ENCODE results near the gene GIPR. TPM values are rescaled to one million over a fixed set of nuclear protein-coding genes. Genes with fewer than 3 reads are reported as not detected.

GIPR gene
- polyA plus RNA-seq, 1 donor from 2014 or later, result 6.4 TPM

- Histone ChIP-seq H3K36me3 (ENCODE audit: insufficient read depth, low read length) (no peaks in the 10 kb centered on the region), H3F3A (ENCODE audit: insufficient read depth, low read length, poor library complexity, severe bottlenecking) (no peaks in the 10 kb centered on the region), H3K9me3 (ENCODE audit: low read length) (no peaks in the 10 kb centered on the region), H3K4me3 (ENCODE audit: low read length) (no peak overlapping the region), H4K20me1 (ENCODE audit: insufficient read depth) (no peaks in the 10 kb centered on the region), H3K4me2 (ENCODE audit: low read length) (no peak overlapping the region), H3K27ac (ENCODE audit: low read length) (no peak overlapping the region), H3K9me2 (ENCODE audit: insufficient read depth, low read length) (no peaks in the 10 kb centered on the region), H3K27me3 (ENCODE audit: insufficient read depth, low read depth, low read length) (no peaks in the 10 kb centered on the region), H3K79me2 (replicated peaks; ENCODE audit: insufficient read depth, low read length) (peaks cover 37% of the 10 kb centered on the region), H2AFZ (ENCODE audit: low read depth, low read length) (no peak overlapping the region), H3K9ac (ENCODE audit: low read length) (no peak overlapping the region)
- TF ChIP-seq CTCF (IDR thresholded peaks at IDR 0.05; ENCODE audit: poor library complexity, severe bottlenecking) (no peak), POLR2AphosphoS5 (IDR thresholded peaks at IDR 0.05) (no peak), REST (IDR thresholded peaks at IDR 0.05; ENCODE audit: borderline replicate concordance) (no peak), SMC3 (conservative IDR thresholded peaks at IDR 0.05; ENCODE audit: poor library complexity) (no peak), EZH2 (IDR thresholded peaks at IDR 0.05; ENCODE audit: borderline replicate concordance, insufficient read depth, low read length, poor library complexity, severe bottlenecking) (no peak), TAF1 (IDR thresholded peaks at IDR 0.05; ENCODE audit: low read depth) (no peak), RAD21 (conservative IDR thresholded peaks at IDR 0.05) (no peak)
These were observed 47.1 kb downstream of the GIPR start for GRCh38 chr19:45715139-45715538.

GRCh38 chr19:45716359-45717130 lies 48.5 kb downstream of the GIPR start:
- H3K79me2 ChIP-seq (replicated peaks; ENCODE audit: insufficient read depth, low read length), result peaks cover 37% of the 10 kb centered on the region
- H2AFZ ChIP-seq (ENCODE audit: low read depth, low read length), result peak overlapping the region; percentile 46
- H3K9me2 ChIP-seq (ENCODE audit: insufficient read depth, low read length), result no peaks in the 10 kb centered on the region
- TF ChIP-seq REST (IDR thresholded peaks at IDR 0.05; ENCODE audit: borderline replicate concordance), result peak; percentile 82
- peak; percentile 17 for TF ChIP-seq SMC3 (conservative IDR thresholded peaks at IDR 0.05; ENCODE audit: poor library complexity)
- no peak for TF ChIP-seq EP300 (conservative IDR thresholded peaks at IDR 0.05; ENCODE audit: poor library complexity, severe bottlenecking)
- TF ChIP-seq RAD21 (conservative IDR thresholded peaks at IDR 0.05), result no peak
- TF ChIP-seq TAF1 (IDR thresholded peaks at IDR 0.05; ENCODE audit: low read depth), result peak; percentile 49
- peak; percentile 89 for TF ChIP-seq MXI1 (conservative IDR thresholded peaks at IDR 0.05; ENCODE audit: poor library complexity, severe bottlenecking)
- no peak for TF ChIP-seq POLR2AphosphoS5 (IDR thresholded peaks at IDR 0.05)
- peak overlapping the region; percentile 99 for H3K9ac ChIP-seq (ENCODE audit: low read length)
- H3K4me2 ChIP-seq (ENCODE audit: low read length), result peak overlapping the region; percentile 90
- peak overlapping the region; percentile 83 for H3K4me3 ChIP-seq (ENCODE audit: low read length)
- peak overlapping the region; percentile 94 for H3K27ac ChIP-seq (ENCODE audit: low read length)
- H4K20me1 ChIP-seq (ENCODE audit: insufficient read depth), result no peaks in the 10 kb centered on the region
- H3K27me3 ChIP-seq (ENCODE audit: insufficient read depth, low read depth, low read length), result no peaks in the 10 kb centered on the region
- no peaks in the 10 kb centered on the region for H3K36me3 ChIP-seq (ENCODE audit: insufficient read depth, low read length)
- no peaks in the 10 kb centered on the region for H3K9me3 ChIP-seq (ENCODE audit: low read length)
- H3F3A ChIP-seq (ENCODE audit: insufficient read depth, low read length, poor library complexity, severe bottlenecking), result no peaks in the 10 kb centered on the region
